Endothelial cell (in vitro differentiated cells): ENCODE measurements around the gene DCBLD1. TPM values are rescaled to one million over a fixed set of nuclear protein-coding genes. Genes with fewer than 3 reads are reported as not detected.

Experiments
- DNase-seq: peaks from one replicate; pipeline ENCODE4 v3.0.0; 2021; ENCODE audit warnings: low spot score
- H3K27ac Mint-ChIP-seq: one replicate; pipeline ENCODE4 v1.8.0; 2021; ENCODE audit warnings: mixed read lengths, inconsistent platforms; ENCODE audit not compliant: unreplicated experiment
- H3K27me3 Mint-ChIP-seq: one replicate; pipeline ENCODE4 v1.8.0; 2021; ENCODE audit warnings: mild to moderate bottlenecking, moderate library complexity, mixed read lengths, inconsistent platforms; ENCODE audit not compliant: unreplicated experiment
- H3K36me3 Mint-ChIP-seq: one replicate; pipeline ENCODE4 v1.8.0; 2021; ENCODE audit warnings: mild to moderate bottlenecking, low read depth, mixed read lengths, inconsistent platforms; ENCODE audit not compliant: unreplicated experiment
- H3K4me1 Mint-ChIP-seq: one replicate; pipeline ENCODE4 v1.8.0; 2021; ENCODE audit warnings: mild to moderate bottlenecking, mixed read lengths, inconsistent platforms; ENCODE audit not compliant: unreplicated experiment
- H3K4me3 Mint-ChIP-seq: one replicate; pipeline ENCODE4 v1.8.0; 2021; ENCODE audit warnings: mild to moderate bottlenecking, mixed read lengths, inconsistent platforms; ENCODE audit not compliant: unreplicated experiment
- H3K9me3 Mint-ChIP-seq: one replicate; pipeline ENCODE4 v1.8.0; 2021; ENCODE audit warnings: mixed read lengths, inconsistent platforms; ENCODE audit not compliant: unreplicated experiment
- CTCF ChIP-seq: fragments of 200-600 bp; sonication (generic); IDR thresholded peaks from one replicate; pipeline ENCODE4 v1.5.0; 2021; ENCODE audit warnings: antibody characterized with exemption; ENCODE audit not compliant: unreplicated experiment
- total RNA-seq: library from RNA; stranded (reverse); fragmentation: NEBNext Ultra II Directional; extraction: Animal tissue kit (Norgen Biotek cat#: 25700); gene quantifications from one replicate; pipeline ENCODE4 v1.2.1, GENCODE V29; 2021; ENCODE audit not compliant: unreplicated experiment

The DCBLD1 gene
- total RNA-seq, 1 donor from 2014 or later = 203 TPM

GRCh38 chr6:117481278-117481925, 1.1 kb upstream of the DCBLD1 start:
- TF ChIP-seq CTCF = no peak
- peak; percentile 11 for DNase-seq
- H3K36me3 Mint-ChIP-seq = peaks cover 20% of the 10 kb centered on the region
- H3K4me1 Mint-ChIP-seq = peaks cover 44% of the 10 kb centered on the region
- H3K9me3 Mint-ChIP-seq = no peaks in the 10 kb centered on the region
- H3K27me3 Mint-ChIP-seq = peaks cover 11% of the 10 kb centered on the region
- peak overlapping the region; percentile 14 for H3K27ac Mint-ChIP-seq
- H3K4me3 Mint-ChIP-seq = peak overlapping the region; percentile 89

GRCh38 chr6:117481926-117482239, 591 bp upstream of the DCBLD1 start:
- Mint-ChIP-seq H3K4me3 (peak overlapping the region; percentile 89), H3K4me1 (peaks cover 48% of the 10 kb centered on the region), H3K27ac (peak overlapping the region; percentile 14), H3K36me3 (peaks cover 25% of the 10 kb centered on the region), H3K27me3 (peaks cover 11% of the 10 kb centered on the region), H3K9me3 (no peaks in the 10 kb centered on the region)
- DNase-seq = no peak
- no peak for TF ChIP-seq CTCF

GRCh38 chr6:117483004-117483644, 650 bp downstream of the DCBLD1 start:
- peak; percentile 68 for DNase-seq
- H3K4me1 Mint-ChIP-seq = peaks cover 56% of the 10 kb centered on the region
- peaks cover 11% of the 10 kb centered on the region for H3K27me3 Mint-ChIP-seq

GRCh38 chr6:117483645-117484016, 1.2 kb downstream of the DCBLD1 start:
- Mint-ChIP-seq H3K4me3 (peak overlapping the region; percentile 99), H3K36me3 (peaks cover 40% of the 10 kb centered on the region), H3K27me3 (peaks cover 11% of the 10 kb centered on the region), H3K9me3 (no peaks in the 10 kb centered on the region), H3K4me1 (peaks cover 56% of the 10 kb centered on the region), H3K27ac (peak overlapping the region; percentile 98)
- no peak for DNase-seq
- TF ChIP-seq CTCF = no peak

More at GRCh38 chr6:117483004-117483644, 650 bp downstream of the DCBLD1 start:
- Mint-ChIP-seq H3K27ac (peak overlapping the region; percentile 98), H3K36me3 (peaks cover 37% of the 10 kb centered on the region), H3K9me3 (no peaks in the 10 kb centered on the region), H3K4me3 (peak overlapping the region; percentile 99)
- TF ChIP-seq CTCF = no peak

- Mint-ChIP-seq H3K4me1 (peaks cover 60% of the 10 kb centered on the region), H3K36me3 (peaks cover 44% of the 10 kb centered on the region), H3K27ac (no peak overlapping the region), H3K4me3 (peak overlapping the region; percentile 99), H3K27me3 (peaks cover 13% of the 10 kb centered on the region), H3K9me3 (no peaks in the 10 kb centered on the region)
- TF ChIP-seq CTCF = no peak
- DNase-seq = no peak
These were observed 1.7 kb downstream of the DCBLD1 start for GRCh38 chr6:117484052-117484646.
